ENCODE results near the gene SLC22A4. TPM values are rescaled to one million over a fixed set of nuclear protein-coding genes. Genes with fewer than 3 reads are reported as not detected.

Gene SLC22A4
- polyA plus RNA-seq, 1 experiment, result 19.3 TPM

DNA sequence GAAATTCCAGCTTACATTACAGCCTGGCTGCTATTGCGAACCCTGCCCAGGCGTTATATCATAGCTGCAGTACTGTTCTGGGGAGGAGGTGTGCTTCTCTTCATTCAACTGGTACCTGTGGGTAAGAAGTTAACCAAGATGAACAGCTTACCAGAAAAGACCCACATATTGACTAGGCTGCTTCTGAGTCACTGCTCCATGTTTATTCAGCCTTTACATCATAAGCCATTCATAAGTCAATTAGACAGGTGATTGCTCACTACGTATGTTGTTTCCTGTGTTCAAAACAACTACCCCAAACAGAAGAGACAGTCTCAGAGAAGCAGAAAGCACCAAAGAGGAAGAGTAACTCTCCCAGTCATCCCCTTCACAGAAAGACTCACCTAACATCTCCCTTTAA is 40.6 kb downstream of the SLC22A4 start:
- TF ChIP-seq, protein P1, sequence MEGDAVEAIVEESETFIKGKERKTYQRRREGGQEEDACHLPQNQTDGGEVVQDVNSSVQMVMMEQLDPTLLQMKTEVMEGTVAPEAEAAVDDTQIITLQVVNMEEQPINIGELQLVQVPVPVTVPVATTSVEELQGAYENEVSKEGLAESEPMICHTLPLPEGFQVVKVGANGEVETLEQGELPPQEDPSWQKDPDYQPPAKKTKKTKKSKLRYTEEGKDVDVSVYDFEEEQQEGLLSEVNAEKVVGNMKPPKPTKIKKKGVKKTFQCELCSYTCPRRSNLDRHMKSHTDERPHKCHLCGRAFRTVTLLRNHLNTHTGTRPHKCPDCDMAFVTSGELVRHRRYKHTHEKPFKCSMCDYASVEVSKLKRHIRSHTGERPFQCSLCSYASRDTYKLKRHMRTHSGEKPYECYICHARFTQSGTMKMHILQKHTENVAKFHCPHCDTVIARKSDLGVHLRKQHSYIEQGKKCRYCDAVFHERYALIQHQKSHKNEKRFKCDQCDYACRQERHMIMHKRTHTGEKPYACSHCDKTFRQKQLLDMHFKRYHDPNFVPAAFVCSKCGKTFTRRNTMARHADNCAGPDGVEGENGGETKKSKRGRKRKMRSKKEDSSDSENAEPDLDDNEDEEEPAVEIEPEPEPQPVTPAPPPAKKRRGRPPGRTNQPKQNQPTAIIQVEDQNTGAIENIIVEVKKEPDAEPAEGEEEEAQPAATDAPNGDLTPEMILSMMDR (IDR thresholded peaks at IDR 0.05; ENCODE audit: insufficient read depth, low read depth, low read length), result no peak
- POLR2A ChIA-PET, result no interaction called here
- H3K27me3 ChIP-seq (ENCODE audit: control insufficient read depth, insufficient read depth, low read length), result no peaks in the 10 kb centered on the region
- H3K36me3 ChIP-seq (ENCODE audit: control insufficient read depth, insufficient read depth, low read length), result peaks cover 10% of the 10 kb centered on the region
- CTCF ChIA-PET, result interaction anchor here (2.1 kb wide), 1 partner anchor 8 kb away, joined by 6 read pairs; no protein-coding TSS in a partner anchor
- H3K4me3 ChIP-seq (ENCODE audit: low read depth, low read length), result no peak overlapping the region
- DNase-seq (ENCODE audit: low read depth), result no peak

DNA sequence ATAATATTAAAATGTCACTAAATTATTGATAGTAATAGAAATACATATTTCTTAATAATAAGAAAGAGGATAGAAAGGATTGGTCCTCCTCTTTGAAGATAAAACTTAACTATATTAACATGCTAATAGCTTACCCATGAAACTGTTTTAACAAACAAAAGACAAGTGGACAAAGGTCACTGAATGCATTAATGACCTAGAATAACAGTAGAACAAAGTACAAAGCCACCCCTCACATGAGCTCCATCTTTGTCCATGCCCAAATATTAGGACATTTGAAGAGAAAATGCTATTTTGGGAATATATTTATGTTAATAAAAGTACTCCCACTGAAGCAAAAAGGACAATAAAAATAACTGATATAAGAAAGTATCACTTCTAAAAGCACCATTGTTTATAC is 41.2 kb downstream of the SLC22A4 start:
- TF ChIP-seq, protein P1 (IDR thresholded peaks at IDR 0.05; ENCODE audit: insufficient read depth, low read depth, low read length), result no peak
- CTCF ChIA-PET, result interaction anchor here (1.0 to 2.1 kb wide), 2 partner anchors 9 to 97 kb away, joined by 3 to 6 read pairs; no protein-coding TSS in a partner anchor

DNA sequence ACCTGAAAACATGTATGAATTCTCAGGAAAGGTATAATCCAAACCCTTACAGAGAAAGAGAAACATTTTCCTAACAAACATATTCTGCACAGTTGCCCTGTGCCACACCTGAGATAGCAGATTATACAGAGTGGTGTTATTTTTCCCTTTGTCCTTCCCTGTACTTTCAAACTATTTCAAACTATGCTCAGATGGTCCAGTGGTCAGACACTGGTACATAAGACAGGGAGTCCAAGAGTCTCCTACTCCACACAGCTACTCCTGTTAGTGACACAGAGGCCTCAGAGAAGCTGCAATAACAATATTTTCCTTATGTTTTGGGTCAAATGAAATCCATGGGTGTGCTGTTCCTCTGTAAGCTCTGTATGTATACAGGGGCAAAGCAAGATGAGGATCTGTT is 45.3 kb downstream of the SLC22A4 start:
- ChIA-PET POLR2A (no interaction called here), CTCF (no interaction called here)
- no peak for DNase-seq (ENCODE audit: low read depth)
- Histone ChIP-seq H3K27me3 (ENCODE audit: control insufficient read depth, insufficient read depth, low read length) (no peaks in the 10 kb centered on the region), H3K4me3 (ENCODE audit: low read depth, low read length) (no peak overlapping the region), H3K36me3 (ENCODE audit: control insufficient read depth, insufficient read depth, low read length) (peaks cover 9% of the 10 kb centered on the region)
- TF ChIP-seq, protein P1 (IDR thresholded peaks at IDR 0.05; ENCODE audit: insufficient read depth, low read depth, low read length), result no peak

More for the DNA sequence above, 41.2 kb downstream of the SLC22A4 start:
- Histone ChIP-seq H3K27me3 (ENCODE audit: control insufficient read depth, insufficient read depth, low read length) (no peaks in the 10 kb centered on the region), H3K4me3 (ENCODE audit: low read depth, low read length) (no peak overlapping the region), H3K36me3 (ENCODE audit: control insufficient read depth, insufficient read depth, low read length) (peaks cover 10% of the 10 kb centered on the region)
- POLR2A ChIA-PET, result no interaction called here
- DNase-seq (ENCODE audit: low read depth), result no peak

DNA sequence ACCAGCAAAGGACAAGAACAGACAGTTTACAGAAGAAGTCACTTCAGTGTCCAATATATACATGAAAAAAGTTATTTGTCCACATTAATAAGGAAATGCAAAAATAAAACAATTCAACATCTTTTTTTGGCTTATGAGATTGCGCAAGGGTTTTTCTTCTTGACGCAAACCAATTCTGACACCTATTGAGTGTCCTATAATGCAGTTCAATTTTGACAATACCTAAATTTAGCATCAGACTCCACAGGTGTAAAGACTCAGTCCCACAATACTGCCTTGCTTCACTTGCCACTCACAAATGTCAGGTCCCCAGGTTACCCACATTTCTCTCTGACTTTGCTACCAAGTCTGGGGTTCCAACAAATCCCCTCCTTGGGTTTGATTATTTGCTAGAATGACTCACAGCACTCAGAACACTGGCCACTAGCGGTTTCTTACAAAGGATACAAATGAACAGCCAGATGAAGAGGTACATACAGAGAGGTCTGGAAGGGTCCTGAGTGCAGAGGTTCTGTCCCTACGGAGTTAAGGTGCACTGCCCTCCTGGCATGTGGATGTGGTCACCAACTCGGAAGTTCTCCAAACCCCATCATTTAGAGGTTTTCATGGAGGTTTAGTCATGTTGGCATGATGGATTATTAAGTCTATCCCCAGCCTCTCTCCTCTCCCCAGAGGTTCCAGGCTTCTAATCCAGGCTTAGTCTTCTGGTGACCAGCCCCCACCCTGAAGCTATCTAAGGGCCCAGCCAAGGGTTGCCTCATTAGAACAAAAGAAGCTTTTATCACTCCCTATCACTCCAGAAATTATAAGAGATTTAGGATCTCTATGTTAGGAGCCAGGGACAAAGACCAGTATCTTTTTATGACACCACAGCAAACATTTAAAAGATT is 48.3 kb downstream of the SLC22A4 start:
- Histone ChIP-seq H3K4me3 (ENCODE audit: low read depth, low read length) (no peak overlapping the region), H3K36me3 (ENCODE audit: control insufficient read depth, insufficient read depth, low read length) (peaks cover 4% of the 10 kb centered on the region; the same call in 1 of the 2 replicates), H3K27me3 (ENCODE audit: control insufficient read depth, insufficient read depth, low read length) (no peaks in the 10 kb centered on the region)
- ChIA-PET CTCF (interaction anchor here (1.2 to 1.8 kb wide), 3 partner anchors 8 to 18 kb away, joined by 3 to 6 read pairs (median 3); no protein-coding TSS in a partner anchor), POLR2A (no interaction called here)
- TF ChIP-seq, protein P1 (IDR thresholded peaks at IDR 0.05; ENCODE audit: insufficient read depth, low read depth, low read length), result no peak
- DNase-seq (ENCODE audit: low read depth), result no peak

DNA sequence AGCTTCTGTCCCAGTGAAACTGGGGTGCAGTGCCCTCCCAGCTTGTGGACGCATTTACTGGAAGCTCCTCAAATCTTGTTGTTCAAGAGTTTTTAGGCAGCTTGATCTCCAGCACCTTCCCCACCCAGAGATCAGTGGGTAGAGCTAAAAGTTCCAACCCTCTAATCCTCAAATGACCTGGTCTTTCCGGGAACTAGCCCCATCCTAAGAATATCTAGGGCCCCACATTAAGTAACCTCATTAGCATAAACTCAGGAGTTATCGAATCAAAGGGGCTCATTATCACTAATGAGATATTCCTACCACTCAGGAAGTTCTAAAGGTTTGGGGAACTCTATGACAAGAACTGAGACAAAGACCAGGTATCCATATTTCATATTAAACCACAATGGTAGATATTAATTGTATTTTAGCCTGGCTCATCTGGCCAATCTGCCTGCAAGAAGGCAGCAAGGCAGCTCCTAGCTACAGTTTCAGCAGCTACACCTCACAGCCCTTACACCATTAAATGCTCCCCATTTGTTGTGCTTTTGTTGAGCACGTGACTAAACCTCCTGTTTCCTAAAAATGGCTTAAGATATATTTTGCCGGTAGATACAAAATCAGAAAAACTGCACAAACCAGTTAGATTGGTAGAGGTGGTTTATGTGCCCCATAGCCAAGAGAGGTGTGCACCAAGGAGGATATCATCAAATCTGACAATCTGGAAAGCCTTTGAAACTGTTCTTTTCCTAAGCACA is 50.8 kb downstream of the SLC22A4 start:
- TF ChIP-seq, protein P1 (IDR thresholded peaks at IDR 0.05; ENCODE audit: insufficient read depth, low read depth, low read length), result no peak
- Histone ChIP-seq H3K4me3 (ENCODE audit: low read depth, low read length) (no peak overlapping the region), H3K36me3 (ENCODE audit: control insufficient read depth, insufficient read depth, low read length) (peaks cover 1% of the 10 kb centered on the region; the same call in 1 of the 2 replicates), H3K27me3 (ENCODE audit: control insufficient read depth, insufficient read depth, low read length) (no peaks in the 10 kb centered on the region)
- CTCF ChIA-PET, result interaction anchor here (1.2 kb wide), 1 partner anchor 18 kb away, joined by 3 read pairs; no protein-coding TSS in a partner anchor
- no peak for DNase-seq (ENCODE audit: low read depth)
- POLR2A ChIA-PET, result no interaction called here
